ENCODE results near the gene TPRX1. TPM values are rescaled to one million over a fixed set of nuclear protein-coding genes. Genes with fewer than 3 reads are reported as not detected.
A peak's percentile ranks its signal among the peaks of the same experiment; 100 is the strongest.
"Not testable (repeated sequence)": the region's sequence is repeated elsewhere in the genome, so short reads cannot be mapped to it uniquely, and the experiment has no call there.

The TPRX1 gene
- total and polyA plus RNA-seq, 2 donors (not counting 1 experiment from before 2014, with no cell fraction given), result not detected

DNA sequence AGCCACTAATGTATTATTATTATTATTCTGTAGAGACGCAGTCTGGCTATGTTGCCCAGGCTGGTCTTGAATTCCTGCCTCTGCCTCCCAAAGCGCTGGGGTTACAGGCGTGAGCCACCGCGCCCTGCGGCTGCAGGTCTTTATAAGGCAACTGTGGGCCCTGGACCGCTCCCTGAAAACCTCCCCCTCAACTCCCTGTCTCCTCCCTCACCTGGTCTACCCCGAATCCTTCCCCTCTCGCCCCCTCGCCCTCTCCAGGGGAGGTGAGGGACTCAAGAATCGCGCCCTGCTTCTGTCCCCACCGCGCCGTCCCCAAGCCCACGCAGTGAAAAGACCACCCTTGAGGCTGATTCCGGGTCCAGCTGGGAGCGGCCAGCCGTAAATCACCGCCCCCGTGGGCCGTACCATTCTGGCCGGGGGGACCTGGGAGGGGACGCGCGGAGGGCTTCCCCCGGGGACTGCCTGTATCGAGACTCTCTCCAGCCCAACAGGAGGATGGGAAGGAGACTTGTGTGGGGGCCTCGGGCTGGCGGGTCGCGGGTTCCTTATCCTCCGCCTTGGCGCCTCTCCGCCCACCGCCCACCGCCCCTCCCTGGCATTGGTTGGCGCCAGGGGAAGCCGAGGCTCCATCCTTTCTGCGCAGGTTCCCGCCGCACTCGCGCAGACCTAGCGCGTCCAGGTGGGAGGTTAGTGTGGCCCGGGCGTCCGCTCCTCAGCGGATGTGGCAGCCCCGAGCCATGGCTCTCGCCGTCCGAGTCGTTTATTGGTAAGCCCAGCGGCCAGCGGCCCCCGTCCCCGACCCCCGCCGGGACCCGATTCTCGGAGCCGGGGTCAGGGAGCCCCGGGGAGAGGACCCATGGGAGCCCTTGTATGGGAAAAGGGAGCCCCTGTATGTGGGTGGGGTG lies 26.1 kb downstream of the TPRX1 start, which contains the start of gene SELENOW:
TSS of gene SELENOW (plus strand) at position 655 of the 905 bp plus-strand sequence. CDS start at position 738, 83 bp downstream.
- H3K9me3 Mint-ChIP-seq (ENCODE audit: insufficient read depth), result no peaks in the 10 kb centered on the region
- Histone ChIP-seq H3K79me2 (ENCODE audit: control insufficient read depth, insufficient read depth, low read length) (peaks cover 10% of the 10 kb centered on the region), H3K4me3 (ENCODE audit: control extremely low read depth in 1 of 5, extremely low read depth in 1 of 5, insufficient read depth in 1 of 5, low read depth in 2 of 5, low read length in 4 of 5) (peak within 1 kb of the TSS; percentile 4 to 80 (median 74)), H2AFZ (ENCODE audit: insufficient read depth, low read depth, low read length, poor library complexity, severe bottlenecking) (peak within 1 kb of the TSS; percentile 82), H3K27me3 (replicated peaks in 1 of 4; ENCODE audit: control extremely low read depth in 1 of 4, control insufficient read depth in 3 of 4, insufficient read depth in 4 of 4, low read length in 3 of 4) (no peaks in the 10 kb centered on the region), H3K9me3 (ENCODE audit: control extremely low read depth in 1 of 3, control insufficient read depth in 2 of 3, insufficient read depth in 1 of 3, low read length in 2 of 3) (no peaks in the 10 kb centered on the region), H3K4me1 (ENCODE audit: control insufficient read depth in 2 of 2, insufficient read depth in 2 of 2, low read length in 2 of 2) (peaks cover 9 to 19% of the 10 kb centered on the region in 2 donors), H3K4me2 (replicated peaks; ENCODE audit: low read depth, low read length, poor library complexity, severe bottlenecking) (peak within 1 kb of the TSS; percentile 87), H3K36me3 (replicated peaks in 1 of 2; ENCODE audit: control extremely low read depth in 1 of 2, control insufficient read depth in 1 of 2, extremely low read depth in 1 of 2, insufficient read depth in 2 of 2, low read length in 1 of 2) (no peaks in the 10 kb centered on the region), H3K27ac (ENCODE audit: low read length in 2 of 2) (peak within 1 kb of the TSS; percentile 87 to 91), H3K9ac (ENCODE audit: low read length) (peak within 1 kb of the TSS; percentile 79), H4K20me1 (ENCODE audit: control insufficient read depth, insufficient read depth, low read length, poor library complexity, severe bottlenecking) (no peaks in the 10 kb centered on the region)
- ATAC-seq (ENCODE audit: low read depth), result peak; percentile 94
- ChIA-PET CTCF (interaction anchor here (0.5 kb wide), 1 partner anchor 294 kb away, joined by 3 read pairs; the partner anchor contains the start of gene KPTN), POLR2A (interaction anchor here (1.0 kb wide), 1 partner anchor 33 kb away, joined by 7 read pairs; the partner anchor contains the start of gene NOP53)
- intact Hi-C loops (cut with micrococcal nuclease), result loop anchor here (1.0 kb wide), 2 partner anchors 33 to 263 kb away; partner anchors contain the start of genes NAPA and NOP53
- WGBS (ENCODE audit: insufficient coverage), result under 1% methylated on average over 64 of the region's 65 CpGs
- peak; percentile 91 for DNase-seq
- TF ChIP-seq, protein P1, sequence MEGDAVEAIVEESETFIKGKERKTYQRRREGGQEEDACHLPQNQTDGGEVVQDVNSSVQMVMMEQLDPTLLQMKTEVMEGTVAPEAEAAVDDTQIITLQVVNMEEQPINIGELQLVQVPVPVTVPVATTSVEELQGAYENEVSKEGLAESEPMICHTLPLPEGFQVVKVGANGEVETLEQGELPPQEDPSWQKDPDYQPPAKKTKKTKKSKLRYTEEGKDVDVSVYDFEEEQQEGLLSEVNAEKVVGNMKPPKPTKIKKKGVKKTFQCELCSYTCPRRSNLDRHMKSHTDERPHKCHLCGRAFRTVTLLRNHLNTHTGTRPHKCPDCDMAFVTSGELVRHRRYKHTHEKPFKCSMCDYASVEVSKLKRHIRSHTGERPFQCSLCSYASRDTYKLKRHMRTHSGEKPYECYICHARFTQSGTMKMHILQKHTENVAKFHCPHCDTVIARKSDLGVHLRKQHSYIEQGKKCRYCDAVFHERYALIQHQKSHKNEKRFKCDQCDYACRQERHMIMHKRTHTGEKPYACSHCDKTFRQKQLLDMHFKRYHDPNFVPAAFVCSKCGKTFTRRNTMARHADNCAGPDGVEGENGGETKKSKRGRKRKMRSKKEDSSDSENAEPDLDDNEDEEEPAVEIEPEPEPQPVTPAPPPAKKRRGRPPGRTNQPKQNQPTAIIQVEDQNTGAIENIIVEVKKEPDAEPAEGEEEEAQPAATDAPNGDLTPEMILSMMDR (IDR thresholded peaks at IDR 0.05), result no peak
- no peak for TF ChIP-seq EZH2 (IDR thresholded peaks at IDR 0.05; ENCODE audit: borderline replicate concordance, insufficient read depth, low read depth, low read length, poor library complexity, severe bottlenecking)
- peak within 1 kb of the TSS; percentile 98 for H3K4me3 Mint-ChIP-seq
- H3K4me1 Mint-ChIP-seq, result peaks cover 20% of the 10 kb centered on the region
- no peaks in the 10 kb centered on the region for H3K27me3 Mint-ChIP-seq
- peak within 1 kb of the TSS; percentile 98 for H3K27ac Mint-ChIP-seq

DNA sequence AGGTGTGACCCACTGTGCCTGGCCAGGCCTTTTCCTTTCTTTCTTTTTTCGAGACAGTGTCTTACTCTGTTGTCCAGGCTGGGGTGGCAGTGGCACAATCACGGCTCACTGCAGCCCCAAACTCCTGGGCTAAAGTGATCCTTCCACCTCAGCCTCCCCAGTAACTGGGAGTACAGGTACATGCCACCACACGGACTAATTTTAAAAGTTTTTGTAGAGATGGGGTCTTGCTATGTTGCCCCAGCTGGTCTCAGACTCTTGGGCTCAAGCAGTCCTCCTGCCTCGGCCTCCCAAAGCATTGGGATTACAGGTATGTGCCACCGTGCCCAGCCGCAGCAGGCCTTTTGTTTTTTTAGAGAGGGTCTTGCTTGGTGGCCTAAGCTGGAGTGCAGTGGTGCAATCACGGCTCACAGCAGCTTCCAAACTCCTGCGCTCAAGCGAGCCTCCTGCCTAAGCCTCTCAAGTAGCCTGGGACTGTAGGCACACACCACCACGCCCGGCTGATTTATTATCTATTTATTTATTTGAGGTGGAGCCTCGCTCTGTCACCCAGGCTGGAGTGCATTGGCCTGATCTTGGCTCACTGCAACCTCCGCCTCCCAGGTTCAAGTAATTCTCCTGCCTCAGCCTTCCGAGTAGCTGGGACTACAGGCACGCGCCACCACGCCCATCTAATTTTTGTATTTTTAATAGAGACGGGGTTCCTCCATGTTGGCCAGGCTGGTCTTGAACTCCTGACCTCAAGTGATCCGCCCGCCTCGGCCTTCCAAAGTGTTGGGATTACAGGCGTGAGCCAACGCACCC lies 26.9 kb downstream of the TPRX1 start:
- peak overlapping the region in 4 of 5 experiments; percentile 73 to 80 (median 75) for H3K4me3 ChIP-seq (ENCODE audit: control extremely low read depth in 1 of 5, extremely low read depth in 1 of 5, insufficient read depth in 1 of 5, low read depth in 2 of 5, low read length in 4 of 5)
- not testable (repeated sequence) for H3K27ac Mint-ChIP-seq; H4K20me1 ChIP-seq (ENCODE audit: control insufficient read depth, insufficient read depth, low read length, poor library complexity, severe bottlenecking); H3K9me3 ChIP-seq (ENCODE audit: control extremely low read depth in 1 of 3, control insufficient read depth in 2 of 3, insufficient read depth in 1 of 3, low read length in 2 of 3); DNase-seq; H3K79me2 ChIP-seq (ENCODE audit: control insufficient read depth, insufficient read depth, low read length); H3K9me3 Mint-ChIP-seq (ENCODE audit: insufficient read depth); H3K27ac ChIP-seq (ENCODE audit: low read length in 2 of 2); ATAC-seq (ENCODE audit: low read depth); H3K27me3 Mint-ChIP-seq; H3K36me3 ChIP-seq (replicated peaks in 1 of 2; ENCODE audit: control extremely low read depth in 1 of 2, control insufficient read depth in 1 of 2, extremely low read depth in 1 of 2, insufficient read depth in 2 of 2, low read length in 1 of 2); H3K27me3 ChIP-seq (replicated peaks in 1 of 4; ENCODE audit: control extremely low read depth in 1 of 4, control insufficient read depth in 3 of 4, insufficient read depth in 4 of 4, low read length in 3 of 4)
- intact Hi-C loops (cut with micrococcal nuclease), result loop anchor here (1.0 kb wide), 2 partner anchors 32 to 262 kb away; partner anchors contain the start of genes NAPA and NOP53
- ChIA-PET POLR2A (interaction anchor here (1.0 kb wide), 1 partner anchor 32 kb away, joined by 7 read pairs; the partner anchor contains the start of gene NOP53), CTCF (interaction anchor here (0.5 kb wide), 1 partner anchor 293 kb away, joined by 3 read pairs; the partner anchor contains the start of gene KPTN)
- H3K4me1 Mint-ChIP-seq, result peaks cover 20% of the 10 kb centered on the region
- peaks cover 9 to 19% of the 10 kb centered on the region in 2 donors for H3K4me1 ChIP-seq (ENCODE audit: control insufficient read depth in 2 of 2, insufficient read depth in 2 of 2, low read length in 2 of 2)
- 87% methylated on average over 9 of the region's 23 CpGs for WGBS (ENCODE audit: insufficient coverage)
- peak overlapping the region; percentile 82 for H2AFZ ChIP-seq (ENCODE audit: insufficient read depth, low read depth, low read length, poor library complexity, severe bottlenecking)
- H3K9ac ChIP-seq (ENCODE audit: low read length), result peak overlapping the region; percentile 79
- H3K4me2 ChIP-seq (replicated peaks; ENCODE audit: low read depth, low read length, poor library complexity, severe bottlenecking), result peak overlapping the region; percentile 87
- H3K4me3 Mint-ChIP-seq, result peak overlapping the region; percentile 98

Data from B cell (primary cell).